GM06990 (cell line): ENCODE data around the gene HDAC4.

ENCODE experiments used
- DNase-seq: peaks from one replicate; pipeline ENCODE4 v3.0.0-alpha.2; 2011; ENCODE audit not compliant: insufficient read length; ENCODE audit errors: extremely low read depth
- H3K27me3 ChIP-seq: replicated peaks from 2 replicates; pipeline ENCODE4 v1.6.0; 2011; ENCODE audit warnings: low read length; ENCODE audit not compliant: control insufficient read depth, insufficient read depth
- H3K36me3 ChIP-seq: 2 replicates; pipeline ENCODE4 v1.5.1; 2011; ENCODE audit warnings: low read length; ENCODE audit not compliant: control insufficient read depth, insufficient read depth
- H3K4me3 ChIP-seq: replicated peaks from 2 replicates; pipeline ENCODE4 v1.5.1; 2011; ENCODE audit warnings: low read depth, mild to moderate bottlenecking, control low read depth, low read length
- TF ChIP-seq, protein P1 (sequence below): IDR thresholded peaks from 2 replicates; pipeline ENCODE4 v1.5.1; 2011; ENCODE audit warnings: low read length, control low read depth, mild to moderate bottlenecking, inconsistent platforms; ENCODE audit not compliant: insufficient read depth, poor library complexity, severe bottlenecking

Gene HDAC4

DNA sequence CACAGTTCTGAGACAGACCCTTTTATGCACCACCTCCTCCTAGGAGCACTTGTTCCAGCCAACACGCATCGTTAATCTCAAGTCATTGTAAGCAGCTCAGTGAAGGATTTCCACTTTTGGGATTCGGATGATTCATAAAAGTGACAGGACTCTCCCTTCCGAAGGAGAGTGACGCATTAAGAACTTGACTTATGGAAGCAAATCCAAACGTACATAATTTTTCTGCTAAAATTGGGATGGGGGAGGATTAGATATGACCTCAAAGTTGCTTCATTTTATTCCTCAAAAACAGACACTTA is 387.2 kb downstream of the HDAC4 start:
- DNase-seq: no peak

DNA sequence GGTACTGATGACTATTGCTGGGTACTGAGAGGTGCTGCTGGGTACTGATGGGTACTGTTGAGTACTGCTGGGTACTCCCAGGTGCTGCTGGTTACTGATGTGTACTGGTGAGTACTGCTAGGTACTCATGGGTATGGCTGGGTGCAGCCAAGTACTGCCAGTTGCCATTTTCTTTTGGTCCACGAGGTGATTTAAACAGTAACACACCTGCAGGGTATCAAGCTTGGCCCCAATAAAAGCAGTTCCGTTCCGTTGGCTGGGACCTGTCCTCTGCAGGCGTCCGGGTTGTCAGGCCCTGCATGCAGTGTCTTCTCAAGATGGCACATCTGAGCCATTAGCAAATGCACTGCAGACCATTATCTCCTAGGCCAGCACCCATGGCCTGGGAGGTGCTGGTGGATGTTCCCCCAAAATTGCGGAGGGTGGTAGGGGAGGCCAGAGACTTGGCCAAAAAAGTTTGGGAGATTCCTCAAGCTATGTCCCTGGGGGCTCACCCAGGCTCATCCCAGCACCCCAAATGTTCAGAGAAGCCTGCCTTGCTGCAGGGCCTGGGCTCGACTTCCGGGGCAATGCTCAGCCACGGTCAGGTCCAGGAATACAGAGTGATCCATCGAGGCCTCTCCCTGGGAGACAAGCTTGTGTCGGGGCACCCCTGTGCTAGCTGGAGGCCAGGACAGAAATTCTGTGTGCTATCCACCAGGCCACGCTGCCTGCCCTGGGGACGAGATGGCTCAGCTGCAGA is 387.7 kb downstream of the HDAC4 start:
- DNase-seq: no peak
- Histone ChIP-seq H3K27me3 (no peaks in the 10 kb centered on the region; the same call in 1 of the 2 replicates), H3K4me3 (no peak overlapping the region), H3K36me3 (no peaks in the 10 kb centered on the region)
- TF ChIP-seq, protein P1, sequence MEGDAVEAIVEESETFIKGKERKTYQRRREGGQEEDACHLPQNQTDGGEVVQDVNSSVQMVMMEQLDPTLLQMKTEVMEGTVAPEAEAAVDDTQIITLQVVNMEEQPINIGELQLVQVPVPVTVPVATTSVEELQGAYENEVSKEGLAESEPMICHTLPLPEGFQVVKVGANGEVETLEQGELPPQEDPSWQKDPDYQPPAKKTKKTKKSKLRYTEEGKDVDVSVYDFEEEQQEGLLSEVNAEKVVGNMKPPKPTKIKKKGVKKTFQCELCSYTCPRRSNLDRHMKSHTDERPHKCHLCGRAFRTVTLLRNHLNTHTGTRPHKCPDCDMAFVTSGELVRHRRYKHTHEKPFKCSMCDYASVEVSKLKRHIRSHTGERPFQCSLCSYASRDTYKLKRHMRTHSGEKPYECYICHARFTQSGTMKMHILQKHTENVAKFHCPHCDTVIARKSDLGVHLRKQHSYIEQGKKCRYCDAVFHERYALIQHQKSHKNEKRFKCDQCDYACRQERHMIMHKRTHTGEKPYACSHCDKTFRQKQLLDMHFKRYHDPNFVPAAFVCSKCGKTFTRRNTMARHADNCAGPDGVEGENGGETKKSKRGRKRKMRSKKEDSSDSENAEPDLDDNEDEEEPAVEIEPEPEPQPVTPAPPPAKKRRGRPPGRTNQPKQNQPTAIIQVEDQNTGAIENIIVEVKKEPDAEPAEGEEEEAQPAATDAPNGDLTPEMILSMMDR: no peak

More for the DNA sequence above, 387.2 kb downstream of the HDAC4 start:
- Histone ChIP-seq H3K4me3 (no peak overlapping the region), H3K36me3 (no peaks in the 10 kb centered on the region), H3K27me3 (no peaks in the 10 kb centered on the region; the same call in 1 of the 2 replicates)
- TF ChIP-seq, protein P1: no peak

DNA sequence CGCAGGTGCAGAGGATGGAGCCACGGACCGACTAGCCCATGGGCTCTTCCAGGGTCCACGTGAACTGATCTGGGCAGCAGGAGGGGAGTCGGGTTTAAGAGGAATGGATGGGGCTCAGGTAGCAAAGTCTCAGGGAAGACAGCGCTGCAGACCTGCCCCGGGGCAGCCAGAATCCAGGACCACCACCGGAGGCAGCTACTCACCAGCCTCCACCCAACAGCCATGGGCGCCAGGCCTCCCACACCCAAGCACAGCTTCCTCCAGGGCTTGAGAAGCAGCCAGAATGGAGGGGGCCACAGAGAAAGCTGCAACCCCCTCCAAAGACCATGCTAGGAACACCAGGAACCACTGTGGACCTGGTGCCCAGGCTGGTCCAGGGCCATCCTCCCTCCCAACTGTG is 388.6 kb downstream of the HDAC4 start:
- H3K36me3 ChIP-seq: no peaks in the 10 kb centered on the region
- no peak overlapping the region for H3K4me3 ChIP-seq
- no peak for DNase-seq
- TF ChIP-seq, protein P1: no peak
- no peaks in the 10 kb centered on the region; the same call in 1 of the 2 replicates for H3K27me3 ChIP-seq

DNA sequence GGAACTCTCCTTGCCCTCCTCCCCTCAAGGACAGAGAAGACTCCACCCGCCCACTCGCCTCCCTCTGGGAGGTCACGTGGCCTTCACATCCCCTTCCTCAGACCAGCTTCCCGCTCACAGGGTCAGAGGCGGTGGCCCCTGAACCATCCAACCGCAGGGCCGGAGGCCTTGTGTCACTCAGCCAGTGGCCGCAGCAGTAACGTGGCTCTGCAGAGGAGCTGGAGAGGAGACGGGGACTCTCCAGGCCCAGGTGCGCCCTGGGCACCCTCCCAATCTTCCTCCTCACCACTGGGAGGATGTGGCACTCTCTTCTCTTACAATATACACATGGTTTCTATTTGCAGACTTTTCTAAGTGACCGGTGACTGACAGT is 391.2 kb downstream of the HDAC4 start:
- TF ChIP-seq, protein P1: no peak
- H3K27me3 ChIP-seq: no peaks in the 10 kb centered on the region; the same call in 1 of the 2 replicates
- DNase-seq: no peak
- no peak overlapping the region for H3K4me3 ChIP-seq
- H3K36me3 ChIP-seq: no peaks in the 10 kb centered on the region

DNA sequence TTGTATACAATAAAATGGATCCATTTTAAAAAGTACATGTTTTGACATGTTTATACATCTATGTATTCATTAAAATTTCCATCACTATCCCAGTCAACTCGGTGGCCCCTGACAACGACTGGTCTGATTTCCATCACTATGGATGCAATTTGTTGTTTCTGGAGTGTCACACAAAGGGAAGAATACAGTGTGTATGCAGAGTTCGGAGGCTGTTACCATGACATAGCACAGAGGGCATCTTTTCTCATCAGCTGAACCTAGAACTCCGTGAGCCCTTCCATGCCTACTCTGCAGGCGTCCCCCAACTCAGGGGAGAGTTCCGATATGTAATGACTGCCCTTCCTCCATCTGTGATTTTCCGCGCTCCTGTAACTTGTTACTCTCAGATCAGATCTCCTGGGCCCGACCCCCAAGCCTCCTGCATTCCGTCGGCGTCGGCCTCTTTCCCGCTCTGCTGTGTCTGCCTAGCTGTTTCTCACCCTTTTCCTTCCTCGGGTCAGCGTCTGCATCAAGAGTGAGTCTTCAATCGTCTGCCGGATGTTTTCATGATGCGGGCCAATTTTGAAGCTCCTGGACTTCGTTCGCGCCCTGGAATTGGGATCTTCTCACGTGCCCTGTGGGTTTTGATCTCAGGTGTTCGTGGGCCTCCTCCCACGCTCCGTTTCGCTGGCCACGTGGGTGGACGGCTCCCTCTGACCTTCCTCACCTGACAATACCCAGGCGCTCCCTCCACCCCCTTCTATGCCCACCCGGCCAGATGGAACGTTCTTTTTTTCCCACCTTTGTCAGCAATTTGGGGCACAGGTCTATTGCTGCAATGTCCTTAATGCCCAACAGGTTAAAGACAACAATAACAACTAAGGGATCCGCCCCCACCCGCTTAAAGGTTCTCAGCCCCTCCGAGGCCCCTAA is 391.9 kb downstream of the HDAC4 start:
- TF ChIP-seq, protein P1: no peak
- no peak for DNase-seq
- Histone ChIP-seq H3K27me3 (no peaks in the 10 kb centered on the region; the same call in 1 of the 2 replicates), H3K4me3 (no peak overlapping the region), H3K36me3 (no peaks in the 10 kb centered on the region)
